Nucleus accumbens (tissue), 56 donors: ENCODE measurements around the gene SNX32.
"Not testable (repeated sequence)": the region's sequence is repeated elsewhere in the genome, so short reads cannot be mapped to it uniquely, and the experiment has no call there.

Source experiments
- DNase-seq, 56 donors: peaks; one replicate each; lab custom pipeline; 2025; lab: John Stamatoyannopoulos, UW

Gene SNX32

DNA sequence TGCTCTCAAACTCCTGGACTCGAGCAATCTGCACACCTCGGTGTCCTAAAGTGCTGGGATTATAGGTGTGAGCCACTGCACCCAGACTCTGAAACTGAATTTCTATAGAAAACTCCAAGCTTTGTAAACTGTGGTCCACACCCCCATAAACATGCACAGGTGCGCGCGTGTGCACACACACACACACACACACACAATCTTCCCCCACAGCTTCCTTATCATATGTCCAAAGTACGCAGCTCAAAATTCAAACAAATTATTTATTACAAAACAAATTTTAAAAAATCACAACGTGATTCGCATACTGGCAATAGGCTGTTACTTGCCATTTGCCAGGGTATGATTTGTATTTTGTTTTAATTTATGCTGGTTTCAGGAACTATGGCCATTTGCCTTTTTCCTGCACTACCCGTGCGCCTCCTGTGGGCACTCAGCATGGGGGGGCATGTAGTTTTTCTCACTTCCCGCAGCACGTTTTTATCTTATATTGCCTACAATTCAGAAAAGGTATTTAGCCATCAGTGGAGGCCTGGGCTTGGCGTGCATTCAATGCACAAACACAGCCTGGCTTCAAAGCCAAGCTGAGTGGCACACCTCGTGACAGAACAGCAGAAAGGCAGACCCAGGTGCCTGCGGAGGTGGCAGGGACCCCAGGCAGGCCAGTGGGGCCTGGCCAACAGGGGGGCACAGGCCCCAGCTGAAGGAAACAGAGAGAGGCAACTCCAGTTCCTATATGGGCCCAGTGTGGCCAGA, 10.8 kb upstream of the SNX32 start:
- DNase-seq: no peak

DNA sequence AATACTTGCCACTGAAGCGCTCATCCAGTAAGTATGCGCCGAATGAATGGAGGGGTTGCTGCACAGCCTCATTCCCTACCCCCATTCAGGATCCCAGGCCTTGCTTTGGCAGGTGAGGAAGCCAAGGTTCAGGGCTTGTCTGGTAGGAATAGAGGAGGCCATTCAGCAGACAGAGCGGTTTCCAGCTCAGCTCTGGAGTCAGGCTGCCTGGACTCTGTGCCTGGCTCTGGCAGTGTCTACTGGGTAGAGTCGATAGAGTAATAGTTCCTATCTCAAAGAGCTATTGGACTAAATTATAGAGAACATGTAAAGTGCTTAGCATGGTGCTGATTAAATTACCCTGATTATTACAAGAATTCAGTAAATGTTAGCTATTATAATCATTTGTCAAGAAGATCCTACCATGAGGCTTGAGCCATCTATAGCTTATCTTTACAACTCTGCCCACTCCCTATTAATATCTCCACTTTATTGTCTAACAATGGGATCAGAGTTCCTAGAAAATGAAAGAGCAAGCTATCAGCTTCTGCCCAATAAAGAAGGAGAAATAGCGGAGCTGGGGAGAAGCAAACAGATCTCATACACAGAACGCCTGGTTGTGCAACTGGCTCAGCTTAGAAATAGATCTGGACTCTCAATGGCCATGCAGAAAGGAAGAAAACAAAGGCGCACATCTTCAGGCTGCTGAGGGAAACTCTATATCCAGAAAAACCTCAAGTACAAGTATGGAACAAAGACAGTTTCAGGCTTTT, 6.6 kb upstream of the SNX32 start:
- no peak for DNase-seq

GRCh38 chr11:65829459-65829858, 4.3 kb upstream of the SNX32 start:
- no peak for DNase-seq

- DNase-seq: not testable (repeated sequence)
Observed at GRCh38 chr11:65832231-65832630, 1.5 kb upstream of the SNX32 start.

- DNase-seq: no peak
Observed at GRCh38 chr11:65834202-65834601, 439 bp downstream of the SNX32 start.

DNA sequence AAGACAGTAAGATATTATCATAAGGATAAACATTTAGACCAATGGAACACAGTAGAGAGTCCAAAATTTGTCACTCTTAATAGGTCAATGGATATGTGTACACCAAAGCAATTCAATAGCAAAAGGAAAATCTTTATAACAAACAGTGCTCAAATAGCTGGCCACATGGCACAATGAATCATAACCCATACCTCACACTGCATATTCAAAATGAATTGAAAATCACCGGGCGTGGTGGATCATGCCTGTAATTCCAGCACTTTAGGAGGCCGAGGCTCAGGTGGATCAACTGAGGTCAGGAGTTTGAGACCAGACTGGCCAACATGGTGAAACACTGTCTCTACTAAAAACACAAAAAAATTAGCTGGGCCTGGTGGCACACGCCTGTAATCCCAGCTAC, 8.4 kb downstream of the SNX32 start:
- DNase-seq: no peak

DNA sequence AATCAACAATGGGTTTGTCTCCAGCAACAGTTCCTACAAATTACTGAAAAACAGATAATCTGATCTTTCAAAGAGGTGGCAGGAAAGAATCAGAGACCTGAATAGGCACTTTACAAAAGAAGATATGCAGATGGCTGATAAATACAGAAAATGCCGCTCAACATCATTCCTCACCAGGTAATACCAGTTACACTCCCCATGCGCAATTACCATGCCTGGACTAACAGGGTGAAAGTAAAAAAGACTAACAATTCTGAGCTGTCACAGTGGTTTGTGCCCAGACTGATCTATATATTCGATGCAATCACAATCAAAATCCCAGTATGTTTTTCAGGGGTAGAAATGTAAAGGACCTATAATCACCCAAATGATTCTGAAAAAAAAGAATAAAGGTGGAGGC, 10.0 kb downstream of the SNX32 start:
- DNase-seq: no peak

DNA sequence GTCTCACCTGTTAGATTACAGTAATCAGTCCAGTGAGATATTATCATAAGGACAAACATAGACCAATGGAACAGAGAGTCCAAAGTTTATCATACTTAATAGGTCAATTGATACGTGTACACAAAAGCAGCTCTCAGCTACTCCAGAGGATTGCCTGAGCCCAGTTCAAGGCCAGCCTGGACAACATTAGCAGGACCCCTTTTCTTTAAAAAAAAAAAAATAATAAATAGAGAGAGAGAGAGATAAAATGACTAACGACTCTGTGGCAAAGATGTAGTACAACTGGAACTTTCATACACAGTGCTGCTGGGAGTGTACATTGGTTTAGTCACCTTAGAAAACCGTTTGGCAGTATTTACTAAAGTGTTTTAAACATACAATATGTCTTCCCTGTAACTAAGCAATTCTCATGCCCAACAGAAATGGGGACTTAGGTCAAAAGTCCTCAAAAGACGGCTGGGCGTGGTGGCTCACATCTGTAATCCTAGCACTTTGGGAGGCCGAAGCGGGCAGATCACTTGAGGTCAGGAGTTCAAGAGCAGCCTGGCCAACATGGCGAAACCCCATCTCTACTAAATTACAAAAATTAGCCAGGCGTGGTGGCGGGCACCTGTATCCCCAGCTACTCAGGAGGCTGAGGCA, 10.6 kb downstream of the SNX32 start:
- DNase-seq: no peak

DNA sequence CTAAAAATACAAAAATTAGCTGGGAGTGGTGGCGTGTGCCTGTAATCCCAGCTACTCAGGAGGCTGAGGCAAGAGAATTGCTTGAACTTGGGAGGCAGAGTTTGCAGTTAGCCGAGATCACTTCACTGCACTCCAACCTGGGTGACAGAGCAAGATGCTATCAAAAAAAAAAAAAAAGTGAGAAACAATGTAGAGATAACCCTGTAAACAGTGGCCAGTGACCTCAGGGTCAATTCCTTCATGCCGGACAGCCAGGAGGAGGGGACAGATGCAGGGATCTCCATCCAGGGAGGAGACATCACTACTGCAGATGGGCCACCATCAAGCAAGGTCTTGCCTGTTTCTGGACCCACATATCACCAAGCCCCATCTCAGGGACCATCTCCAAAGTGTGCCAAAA, 14.0 kb downstream of the SNX32 start:
- no peak for DNase-seq

- DNase-seq: not testable (repeated sequence)
Observed at GRCh38 chr11:65848693-65849092, 14.9 kb downstream of the SNX32 start.

DNA sequence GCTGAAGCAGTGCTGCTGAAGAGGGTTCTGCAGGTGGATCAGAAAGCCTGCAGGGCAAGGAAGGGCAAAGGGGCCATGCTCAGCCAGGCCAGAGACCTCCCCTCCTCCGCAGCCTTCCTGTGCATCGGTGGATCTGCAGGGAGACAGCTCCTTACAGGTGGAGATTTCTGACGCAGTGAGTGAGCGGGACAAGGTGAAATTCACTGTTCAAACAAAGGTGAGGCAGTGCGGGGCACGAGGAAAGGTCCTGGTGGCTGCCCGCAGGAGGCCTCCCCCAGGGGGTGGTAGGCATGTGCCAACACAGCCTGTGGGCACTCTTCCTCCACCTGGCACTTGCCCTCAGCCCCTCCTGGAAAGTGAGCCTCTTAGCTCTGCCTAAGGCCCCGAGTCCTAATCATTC, 15.6 kb downstream of the SNX32 start:
- DNase-seq: no peak

GRCh38 chr11:65849771-65850216, 16.0 kb downstream of the SNX32 start:
- no peak for DNase-seq

DNA sequence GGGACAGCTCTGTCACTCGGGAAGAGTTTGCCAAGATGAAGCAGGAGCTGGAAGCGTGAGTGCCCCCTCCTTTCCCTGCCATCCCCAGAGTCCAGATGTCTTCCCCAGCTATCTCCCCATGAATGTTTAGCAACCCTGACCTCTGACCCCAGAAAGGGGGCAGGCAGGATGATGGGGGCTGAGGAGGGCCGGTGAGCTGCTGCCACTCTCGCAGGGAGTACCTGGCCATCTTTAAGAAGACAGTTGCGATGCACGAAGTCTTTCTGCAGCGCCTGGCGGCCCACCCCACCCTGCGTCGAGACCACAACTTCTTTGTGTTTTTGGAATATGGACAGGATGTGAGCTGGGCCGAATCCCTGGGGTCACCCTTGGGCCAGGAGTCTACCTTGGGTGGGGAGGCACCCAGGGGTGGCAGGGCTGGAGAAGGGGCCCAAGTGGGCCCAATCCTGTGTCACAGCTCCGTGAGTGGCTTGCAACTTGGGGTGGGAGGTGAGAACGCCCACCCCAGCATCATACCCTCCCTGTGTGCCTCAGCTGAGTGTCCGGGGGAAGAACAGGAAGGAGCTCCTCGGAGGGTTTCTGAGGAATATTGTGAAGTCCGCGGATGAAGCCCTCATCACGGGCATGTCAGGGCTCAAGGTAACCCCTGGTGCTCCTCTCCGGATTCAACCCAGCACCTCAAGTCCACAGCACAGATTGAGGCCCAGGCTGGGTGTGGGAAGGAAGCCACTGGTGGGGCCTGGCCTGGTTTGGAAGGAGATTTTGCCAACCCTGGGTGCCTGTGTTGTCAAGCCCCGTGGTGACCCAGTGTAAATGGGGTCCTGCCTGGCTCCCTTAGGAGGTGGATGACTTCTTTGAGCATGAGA, 16.7 kb downstream of the SNX32 start:
- no peak for DNase-seq

DNA sequence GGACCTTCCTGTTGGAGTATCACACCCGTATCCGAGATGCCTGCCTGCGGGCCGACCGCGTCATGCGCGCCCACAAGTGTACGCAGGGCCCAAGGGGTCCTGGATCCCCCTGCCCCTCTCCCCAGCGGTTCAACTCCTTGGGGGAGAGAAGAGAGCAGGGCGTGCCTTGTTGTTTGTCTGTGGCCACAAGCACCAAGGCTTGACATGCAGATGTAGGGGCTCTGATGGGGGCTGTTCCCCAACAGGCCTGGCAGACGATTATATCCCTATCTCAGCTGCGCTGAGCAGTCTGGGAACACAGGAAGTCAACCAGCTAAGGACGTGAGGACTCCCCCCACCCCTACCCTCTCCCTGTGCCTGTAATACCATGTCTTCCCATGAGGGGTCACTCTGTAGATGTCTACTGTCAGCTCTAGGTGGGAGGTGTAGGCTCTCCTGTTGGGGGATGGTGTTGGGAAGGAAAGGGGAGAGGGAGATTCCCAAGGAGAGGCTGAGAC, 17.4 kb downstream of the SNX32 start:
- DNase-seq: no peak

GRCh38 chr11:65851811-65852507, 18.2 kb downstream of the SNX32 start:
- no peak for DNase-seq

DNA sequence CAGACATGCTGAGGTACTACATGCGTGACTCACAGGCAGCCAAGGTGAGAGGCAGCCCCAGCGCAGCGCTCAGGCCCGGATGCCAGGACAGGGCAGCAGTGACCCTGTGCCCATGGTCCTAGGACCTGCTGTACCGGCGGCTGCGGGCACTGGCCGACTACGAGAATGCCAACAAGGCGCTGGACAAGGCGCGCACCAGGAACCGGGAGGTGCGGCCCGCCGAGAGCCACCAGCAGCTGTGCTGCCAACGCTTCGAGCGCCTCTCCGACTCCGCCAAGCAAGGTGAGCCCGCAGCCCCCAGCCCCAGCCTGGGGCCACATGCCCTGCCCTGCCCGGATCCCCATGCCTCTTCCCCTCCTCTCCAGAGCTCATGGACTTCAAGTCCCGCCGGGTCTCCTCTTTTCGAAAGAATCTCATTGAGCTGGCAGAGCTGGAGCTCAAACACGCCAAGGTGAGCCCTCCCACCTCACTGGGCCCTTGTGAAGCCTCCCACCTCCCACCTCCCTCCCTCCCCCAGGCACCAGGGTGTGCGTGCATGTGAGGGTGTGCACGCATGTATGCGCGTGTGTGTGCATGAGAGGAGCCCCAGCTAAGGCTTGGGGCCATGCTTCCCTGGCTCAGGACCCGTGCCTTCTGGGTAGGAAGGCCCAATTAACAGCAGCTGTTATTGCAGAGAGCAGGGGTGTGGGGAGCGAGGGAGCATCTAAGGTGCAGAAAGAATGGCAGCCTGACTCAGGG, 18.9 kb downstream of the SNX32 start:
- no peak for DNase-seq

- no peak for DNase-seq
Observed at GRCh38 chr11:65853246-65853979, 19.6 kb downstream of the SNX32 start.

DNA sequence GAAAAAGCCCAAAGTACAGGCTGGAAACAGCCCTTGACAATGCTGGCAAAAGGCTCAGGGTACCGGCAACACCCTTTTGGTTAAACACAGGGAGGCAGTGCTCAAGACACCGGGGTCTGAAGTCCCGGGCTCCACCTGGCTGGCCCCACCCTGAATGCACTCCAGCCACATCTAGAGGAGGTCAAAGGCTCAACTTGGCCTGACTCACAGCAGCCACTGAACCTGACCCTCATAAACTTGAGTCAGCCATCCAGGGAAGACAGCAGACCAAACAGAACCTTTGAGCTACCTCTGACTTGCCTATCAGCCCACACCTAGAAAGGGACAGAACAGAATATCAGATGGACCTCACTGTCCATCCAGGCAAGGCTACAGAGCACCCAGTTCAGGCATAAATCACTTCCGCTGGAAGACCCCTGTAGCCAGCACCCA, 20.4 kb downstream of the SNX32 start:
- no peak for DNase-seq
